ENCODE measurements around the gene DAO. TPM values are rescaled to one million over a fixed set of nuclear protein-coding genes. Genes with fewer than 3 reads are reported as not detected.
A peak's percentile ranks its signal among the peaks of the same experiment; 100 is the strongest.

The DAO gene
- total RNA-seq, 1 donor from 2014 or later, result not detected

- H3K27ac Mint-ChIP-seq, result no peak overlapping the region
- no peak for DNase-seq (ENCODE audit: extremely low spot score, unreplicated experiment)
- no peaks in the 10 kb centered on the region for H3K36me3 Mint-ChIP-seq
- TF ChIP-seq, protein P1, sequence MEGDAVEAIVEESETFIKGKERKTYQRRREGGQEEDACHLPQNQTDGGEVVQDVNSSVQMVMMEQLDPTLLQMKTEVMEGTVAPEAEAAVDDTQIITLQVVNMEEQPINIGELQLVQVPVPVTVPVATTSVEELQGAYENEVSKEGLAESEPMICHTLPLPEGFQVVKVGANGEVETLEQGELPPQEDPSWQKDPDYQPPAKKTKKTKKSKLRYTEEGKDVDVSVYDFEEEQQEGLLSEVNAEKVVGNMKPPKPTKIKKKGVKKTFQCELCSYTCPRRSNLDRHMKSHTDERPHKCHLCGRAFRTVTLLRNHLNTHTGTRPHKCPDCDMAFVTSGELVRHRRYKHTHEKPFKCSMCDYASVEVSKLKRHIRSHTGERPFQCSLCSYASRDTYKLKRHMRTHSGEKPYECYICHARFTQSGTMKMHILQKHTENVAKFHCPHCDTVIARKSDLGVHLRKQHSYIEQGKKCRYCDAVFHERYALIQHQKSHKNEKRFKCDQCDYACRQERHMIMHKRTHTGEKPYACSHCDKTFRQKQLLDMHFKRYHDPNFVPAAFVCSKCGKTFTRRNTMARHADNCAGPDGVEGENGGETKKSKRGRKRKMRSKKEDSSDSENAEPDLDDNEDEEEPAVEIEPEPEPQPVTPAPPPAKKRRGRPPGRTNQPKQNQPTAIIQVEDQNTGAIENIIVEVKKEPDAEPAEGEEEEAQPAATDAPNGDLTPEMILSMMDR (conservative IDR thresholded peaks at IDR 0.05), result no peak
- H3K4me1 Mint-ChIP-seq (ENCODE audit: unreplicated experiment), result no peaks in the 10 kb centered on the region
- no peaks in the 10 kb centered on the region for H3K9me3 Mint-ChIP-seq
- no peak overlapping the region for H3K4me3 Mint-ChIP-seq
- no peaks in the 10 kb centered on the region for H3K27me3 Mint-ChIP-seq
Measured at GRCh38 chr12:108875280-108875679, 4.6 kb upstream of the DAO start.

DNA sequence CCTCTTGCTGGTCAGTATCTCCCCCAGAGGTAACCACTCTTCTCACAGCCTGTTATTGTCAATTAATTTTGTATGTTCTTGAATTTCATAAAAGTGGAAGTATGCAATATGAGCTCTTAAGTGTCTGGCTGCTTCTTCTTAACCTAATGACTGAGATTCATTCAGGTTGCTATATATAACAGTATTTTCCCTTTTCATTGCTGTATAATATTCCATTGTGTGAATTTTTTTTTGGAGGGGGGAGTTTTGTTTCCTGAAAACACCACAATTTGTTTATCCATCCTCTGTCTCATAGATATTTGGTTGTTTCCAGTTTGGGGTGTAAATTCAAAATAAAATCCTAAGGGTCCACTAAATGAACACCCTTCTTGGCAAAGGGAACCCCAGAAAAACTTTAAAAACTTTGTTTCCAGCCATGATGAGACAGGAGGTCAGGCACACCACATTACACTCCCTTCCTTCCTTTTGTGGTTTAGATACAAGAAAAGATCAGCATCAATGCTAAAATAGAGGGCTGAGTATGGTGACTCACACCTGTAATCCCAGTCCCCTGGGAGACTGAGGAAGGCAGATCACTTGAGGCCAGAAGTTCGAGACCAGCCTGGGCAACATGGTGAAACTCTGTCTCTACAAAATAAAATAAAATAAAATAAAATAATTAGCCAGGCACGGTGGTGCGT is 4.1 kb upstream of the DAO start:
- no peak for DNase-seq (ENCODE audit: extremely low spot score, unreplicated experiment)
- Mint-ChIP-seq H3K4me1 (ENCODE audit: unreplicated experiment) (no peaks in the 10 kb centered on the region), H3K27me3 (no peaks in the 10 kb centered on the region), H3K27ac (no peak overlapping the region), H3K36me3 (no peaks in the 10 kb centered on the region), H3K9me3 (no peaks in the 10 kb centered on the region), H3K4me3 (no peak overlapping the region)
- TF ChIP-seq, protein P1 (conservative IDR thresholded peaks at IDR 0.05), result no peak

- no peaks in the 10 kb centered on the region for H3K27me3 Mint-ChIP-seq
- H3K4me1 Mint-ChIP-seq (ENCODE audit: unreplicated experiment), result no peaks in the 10 kb centered on the region
- no peak for DNase-seq (ENCODE audit: extremely low spot score, unreplicated experiment)
- H3K9me3 Mint-ChIP-seq, result no peaks in the 10 kb centered on the region
- H3K36me3 Mint-ChIP-seq, result no peaks in the 10 kb centered on the region
- no peak overlapping the region for H3K27ac Mint-ChIP-seq
- no peak overlapping the region for H3K4me3 Mint-ChIP-seq
- TF ChIP-seq, protein P1 (conservative IDR thresholded peaks at IDR 0.05), result no peak
Measured at GRCh38 chr12:108876550-108876949, 3.3 kb upstream of the DAO start.

GRCh38 chr12:108881953-108882352 is 2.1 kb downstream of the DAO start:
- no peaks in the 10 kb centered on the region for H3K9me3 Mint-ChIP-seq
- H3K4me1 Mint-ChIP-seq (ENCODE audit: unreplicated experiment), result no peaks in the 10 kb centered on the region
- TF ChIP-seq, protein P1 (conservative IDR thresholded peaks at IDR 0.05), result no peak
- no peaks in the 10 kb centered on the region for H3K36me3 Mint-ChIP-seq
- H3K4me3 Mint-ChIP-seq, result no peak overlapping the region
- DNase-seq (ENCODE audit: extremely low spot score, unreplicated experiment), result no peak
- H3K27me3 Mint-ChIP-seq, result peaks cover 3% of the 10 kb centered on the region
- no peak overlapping the region for H3K27ac Mint-ChIP-seq

GRCh38 chr12:108884116-108885012 is 4.5 kb downstream of the DAO start:
- Mint-ChIP-seq H3K4me3 (no peak overlapping the region), H3K4me1 (ENCODE audit: unreplicated experiment) (no peaks in the 10 kb centered on the region), H3K27ac (no peak overlapping the region), H3K9me3 (no peaks in the 10 kb centered on the region), H3K36me3 (no peaks in the 10 kb centered on the region), H3K27me3 (peaks cover 3% of the 10 kb centered on the region)
- TF ChIP-seq, protein P1 (conservative IDR thresholded peaks at IDR 0.05), result peak; percentile 69
- no peak for DNase-seq (ENCODE audit: extremely low spot score, unreplicated experiment)

All from type B pancreatic cell (in vitro differentiated cells).